ENCODE measurements around the gene LSS.
"Not testable (repeated sequence)": the region's sequence is repeated elsewhere in the genome, so short reads cannot be mapped to it uniquely, and the experiment has no call there.

LSS gene

DNA sequence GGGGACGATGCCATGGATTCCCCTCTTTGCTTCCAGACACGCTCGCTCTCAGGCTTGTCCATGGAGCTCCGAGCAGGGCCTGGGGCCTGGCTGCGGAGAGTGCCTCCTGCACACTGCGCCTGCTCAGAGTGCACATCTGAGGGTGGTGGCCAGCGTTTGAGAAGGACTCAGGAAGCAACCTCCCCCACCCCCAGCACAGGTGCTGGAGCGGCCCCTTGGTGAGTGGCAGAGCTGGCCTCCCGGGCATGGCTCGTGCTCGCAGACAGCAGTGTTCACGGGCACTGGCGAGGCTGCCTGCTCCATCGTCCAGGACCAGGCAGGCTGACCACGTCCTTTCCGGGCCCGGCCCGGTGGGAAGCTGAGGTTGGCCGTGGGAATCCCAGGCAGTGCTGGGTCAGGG lies 47.1 kb downstream of the LSS start:
- TF ChIP-seq CTCF (IDR thresholded peaks at IDR 0.05; ENCODE audit: control insufficient read depth, insufficient read depth, low read depth, low read length, missing control alignments), result no peak

GRCh38 chr21:46180778-46181391 lies 47.7 kb downstream of the LSS start:
- DNase-seq (ENCODE audit: low read depth), result no peak
- H3K4me3 ChIP-seq (ENCODE audit: control insufficient read depth, low read depth, low read length), result no peak overlapping the region
- TF ChIP-seq CTCF (IDR thresholded peaks at IDR 0.05; ENCODE audit: control insufficient read depth, insufficient read depth, low read depth, low read length, missing control alignments), result no peak

More for the DNA sequence above, 47.1 kb downstream of the LSS start:
- no peak for DNase-seq (ENCODE audit: low read depth)
- H3K4me3 ChIP-seq (ENCODE audit: control insufficient read depth, low read depth, low read length), result no peak overlapping the region

GRCh38 chr21:46180079-46180722 lies 48.4 kb downstream of the LSS start:
- TF ChIP-seq CTCF (IDR thresholded peaks at IDR 0.05; ENCODE audit: control insufficient read depth, insufficient read depth, low read depth, low read length, missing control alignments), result no peak
- DNase-seq (ENCODE audit: low read depth), result no peak
- no peak overlapping the region for H3K4me3 ChIP-seq (ENCODE audit: control insufficient read depth, low read depth, low read length)

DNA sequence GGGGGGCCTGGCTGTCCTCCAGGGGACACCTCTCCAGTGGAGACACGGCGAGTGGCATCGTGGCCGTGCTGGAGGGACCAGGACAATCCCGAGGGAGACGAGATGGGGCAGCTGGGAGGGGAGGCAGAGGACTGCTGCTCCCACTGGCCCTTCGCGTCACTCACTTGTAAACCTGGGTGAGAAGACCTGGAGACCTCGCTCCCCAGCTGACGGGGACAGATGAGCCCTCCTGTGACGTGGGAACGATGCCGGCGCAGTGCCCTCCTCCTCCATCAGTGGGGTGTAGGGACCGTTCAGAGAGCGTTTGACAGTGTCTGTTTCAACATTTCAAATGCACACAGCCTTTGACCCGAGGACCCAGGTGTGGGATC lies 48.9 kb downstream of the LSS start:
- DNase-seq (ENCODE audit: low read depth), result no peak
- H3K4me3 ChIP-seq (ENCODE audit: control insufficient read depth, low read depth, low read length), result no peak overlapping the region
- no peak for TF ChIP-seq CTCF (IDR thresholded peaks at IDR 0.05; ENCODE audit: control insufficient read depth, insufficient read depth, low read depth, low read length, missing control alignments)

- no peak overlapping the region for H3K4me3 ChIP-seq (ENCODE audit: control insufficient read depth, low read depth, low read length)
- no peak for DNase-seq (ENCODE audit: low read depth)
- TF ChIP-seq CTCF (IDR thresholded peaks at IDR 0.05; ENCODE audit: control insufficient read depth, insufficient read depth, low read depth, low read length, missing control alignments), result no peak
Measured at GRCh38 chr21:46178961-46179360, 49.6 kb downstream of the LSS start.

DNA sequence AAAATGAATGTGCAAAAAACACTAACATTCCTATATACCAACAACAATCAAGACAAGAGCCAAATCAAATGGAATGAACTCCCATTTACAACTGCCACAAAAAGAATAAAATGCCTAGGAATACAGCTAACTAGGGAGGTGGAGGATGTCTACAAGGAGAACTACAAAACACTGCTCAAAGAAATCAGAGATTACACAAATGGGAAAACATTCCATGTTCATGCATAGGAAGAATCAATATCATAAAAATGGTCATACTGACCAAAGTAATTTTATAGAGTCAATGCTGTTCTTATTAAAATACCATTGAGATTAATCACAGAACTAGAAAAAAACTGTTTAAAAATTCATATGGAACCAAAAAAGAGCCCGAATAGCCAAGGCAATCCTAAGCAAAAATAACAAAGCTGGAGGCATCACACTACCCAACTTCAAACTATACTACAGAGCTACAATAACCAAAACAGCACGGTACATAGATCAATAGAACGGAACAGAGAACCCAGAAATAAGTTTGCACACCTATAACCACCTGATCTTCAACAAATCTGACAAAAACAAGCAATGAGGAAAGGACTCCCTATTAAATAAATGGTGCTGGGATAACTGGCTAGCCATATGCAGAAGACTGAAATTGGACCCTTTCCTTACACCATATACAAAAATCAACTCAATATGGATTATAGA lies 52.0 kb downstream of the LSS start:
- H3K4me3 ChIP-seq (ENCODE audit: control insufficient read depth, low read depth, low read length); DNase-seq (ENCODE audit: low read depth): not testable (repeated sequence)

GRCh38 chr21:46173573-46173972 lies 55.0 kb downstream of the LSS start:
- DNase-seq (ENCODE audit: low read depth), result no peak
- no peak for TF ChIP-seq CTCF (IDR thresholded peaks at IDR 0.05; ENCODE audit: control insufficient read depth, insufficient read depth, low read depth, low read length, missing control alignments)
- no peak overlapping the region for H3K4me3 ChIP-seq (ENCODE audit: control insufficient read depth, low read depth, low read length)

All from AG09309 (cell line).